Vagina (tissue), 2 donors: ENCODE results near the gene OTUB1.

Experiments used
- CTCF ChIP-seq, 3 experiments: fragments of 450-650 bp in 2 of 3; fragments of 200-600 bp in 1 of 3; sonication (generic) in 1 of 3; IDR thresholded peaks; one replicate each; pipeline ENCODE4 v1.5.1; 2017 to 2019; ENCODE audit warnings: antibody characterized with exemption in 3 of 3, mild to moderate bottlenecking in 2 of 3, moderate library complexity in 2 of 3
- POLR2AphosphoS5 ChIP-seq, 2 donors: sonication (generic); formaldehyde crosslinking; IDR thresholded peaks; one replicate each; pipeline ENCODE4 v1.9.0; 2017; ENCODE audit warnings: antibody characterized with exemption in 2 of 2, mild to moderate bottlenecking in 2 of 2, low read depth in 1 of 2; ENCODE audit not compliant: insufficient read depth in 1 of 2

GRCh38 chr11:63966444-63966843 is 19.8 kb upstream of the OTUB1 start:
- TF ChIP-seq CTCF (IDR thresholded peaks at IDR 0.05) (no peak), POLR2AphosphoS5 (IDR thresholded peaks at IDR 0.05; ENCODE audit: insufficient read depth in 1 of 2, low read depth in 1 of 2) (no peak)
